HepG2 (cell line): ENCODE results near the gene CYP27A1. TPM values are rescaled to one million over a fixed set of nuclear protein-coding genes. Genes with fewer than 3 reads are reported as not detected.

Experiments used
- ATM ChIP-seq: fragments of 450-650 bp; IDR thresholded peaks from 2 replicates; pipeline ENCODE4 v1.7.1; 2017; ENCODE audit warnings: mild to moderate bottlenecking, borderline replicate concordance
- CBFB ChIP-seq: sonication (generic); formaldehyde crosslinking; IDR thresholded peaks from 2 replicates; pipeline ENCODE4 v1.4.0; 2020; ENCODE audit warnings: missing genetic modification reagents
- DNMT3B ChIP-seq: conservative IDR thresholded peaks from 2 replicates; pipeline ENCODE4 v1.6.1; 2016; ENCODE audit warnings: missing biosample characterization, control low read depth
- E2F2 ChIP-seq: sonication (generic); formaldehyde crosslinking; IDR thresholded peaks from 2 replicates; pipeline ENCODE4 v1.4.0; 2020; ENCODE audit warnings: missing genetic modification reagents, borderline replicate concordance
- GLMP ChIP-seq: sonication (generic); formaldehyde crosslinking; IDR thresholded peaks from 2 replicates; pipeline ENCODE4 v1.9.0; 2021; ENCODE audit warnings: missing genetic modification reagents, mild to moderate bottlenecking, borderline replicate concordance
- GPN1 ChIP-seq: sonication (generic); formaldehyde crosslinking; IDR thresholded peaks from 2 replicates; pipeline ENCODE4 v1.5.1; 2020; ENCODE audit warnings: missing genetic modification reagents, borderline replicate concordance
- IRF1 ChIP-seq: sonication (generic); formaldehyde crosslinking; IDR thresholded peaks from 2 replicates; pipeline ENCODE4 v1.4.0; 2020; ENCODE audit warnings: low read depth, mild to moderate bottlenecking, missing genetic modification reagents
- IRF9 ChIP-seq: sonication (generic); formaldehyde crosslinking; IDR thresholded peaks from 2 replicates; pipeline ENCODE4 v1.8.0; 2022; ENCODE audit warnings: missing genetic modification reagents, mild to moderate bottlenecking, borderline replicate concordance
- MTA3 ChIP-seq: sonication (generic); formaldehyde crosslinking; IDR thresholded peaks from 2 replicates; pipeline ENCODE4 v1.4.0; 2020; ENCODE audit warnings: missing genetic modification reagents
- NCOR1 ChIP-seq: fragments of 200-600 bp; sonication (generic); IDR thresholded peaks from 2 replicates; pipeline ENCODE4 v1.7.0; 2017; ENCODE audit warnings: antibody characterized with exemption, low read length, borderline replicate concordance
- NR0B2 ChIP-seq: sonication (generic); formaldehyde crosslinking; IDR thresholded peaks from 2 replicates; pipeline ENCODE4 v1.4.0; 2020; ENCODE audit warnings: mild to moderate bottlenecking, missing genetic modification reagents
- PLRG1 ChIP-seq: fragments of 450-650 bp; conservative IDR thresholded peaks from 2 replicates; pipeline ENCODE4 v1.6.1; 2016
- RFX3 ChIP-seq: IDR thresholded peaks from 2 replicates; pipeline ENCODE4 v1.6.1; 2016; ENCODE audit warnings: missing biosample characterization, missing genetic modification reagents
- SPEN ChIP-seq: sonication (generic); formaldehyde crosslinking; IDR thresholded peaks from 2 replicates; pipeline ENCODE4 v1.5.1; 2020; ENCODE audit warnings: low read depth, mild to moderate bottlenecking, missing genetic modification reagents
- SRY ChIP-seq: sonication (generic); formaldehyde crosslinking; IDR thresholded peaks from 2 replicates; pipeline ENCODE4 v1.8.0; 2022; ENCODE audit warnings: mild to moderate bottlenecking, missing genetic modification reagents
- TBP ChIP-seq: sonication (generic); formaldehyde crosslinking; IDR thresholded peaks from 2 replicates; pipeline ENCODE4 v1.5.0; 2020; ENCODE audit warnings: missing genetic modification reagents
- ZBTB21 ChIP-seq: sonication (generic); formaldehyde crosslinking; IDR thresholded peaks from 2 replicates; pipeline ENCODE4 v1.4.0; 2020; ENCODE audit warnings: missing genetic modification reagents
- ZEB1 ChIP-seq: IDR thresholded peaks from 2 replicates; pipeline ENCODE4 v1.6.1; 2012; ENCODE audit warnings: mild to moderate bottlenecking, low read depth, inconsistent platforms; ENCODE audit not compliant: insufficient replicate concordance
- ZNF251 ChIP-seq: sonication (generic); formaldehyde crosslinking; IDR thresholded peaks from 2 replicates; pipeline ENCODE4 v1.9.0; 2021; ENCODE audit warnings: mild to moderate bottlenecking, missing genetic modification reagents
- ZNF274 ChIP-seq: sonication (generic); formaldehyde crosslinking; IDR thresholded peaks from 2 replicates; pipeline ENCODE4 v1.5.1; 2020; ENCODE audit warnings: mild to moderate bottlenecking, missing genetic modification reagents
- ZNF362 ChIP-seq: sonication (generic); formaldehyde crosslinking; IDR thresholded peaks from 2 replicates; pipeline ENCODE4 v1.4.0; 2020; ENCODE audit warnings: missing genetic modification reagents, mild to moderate bottlenecking, borderline replicate concordance
- ZNF432 ChIP-seq: sonication (generic); formaldehyde crosslinking; IDR thresholded peaks from 2 replicates; pipeline ENCODE4 v1.5.0; 2020; ENCODE audit warnings: missing genetic modification reagents, mild to moderate bottlenecking, borderline replicate concordance
- ZNF546 ChIP-seq: sonication (generic); formaldehyde crosslinking; conservative IDR thresholded peaks from 2 replicates; pipeline ENCODE4 v1.8.1; 2023; ENCODE audit warnings: mild to moderate bottlenecking, missing genetic modification reagents
- ZNF768 ChIP-seq: sonication (generic); formaldehyde crosslinking; IDR thresholded peaks from 2 replicates; pipeline ENCODE4 v1.4.0; 2020; ENCODE audit warnings: missing genetic modification reagents
- polyA plus RNA-seq, 8 experiments: library from polyadenylated mRNA; depleted of rRNA in 3 of 8; stranded (reverse) in 7 of 8; unstranded in 1 of 8; fragments of >200 nt; fragmentation: Illumina TruSeq in 4 of 8; extraction: Trizol in 4 of 8; gene quantifications; 2 replicates each; pipeline versions ENCODE4 v1.2.1 to v1.2.3, GENCODE V29; 2011 to 2016; ENCODE audit warnings: low read depth in 4 of 8, missing spikeins in 1 of 8, mixed read lengths in 1 of 8; ENCODE audit not compliant: insufficient read depth in 1 of 8
- total RNA-seq, 5 experiments: library from RNA; depleted of rRNA; stranded (reverse); fragments of >200 nt; fragmentation: Illumina TruSeq; extraction: Trizol; gene quantifications; 2 replicates each; pipeline ENCODE4 v1.2.3, GENCODE V29; 2016; ENCODE audit warnings: low read depth in 1 of 5

Gene CYP27A1
- total and polyA plus RNA-seq, 2 of the 13 experiments (the other 11 are each of a cell fraction or from before 2014, with no cell fraction given) = 157 to 266 TPM

- 0 out of 2 replicates have a peak, but pooled peaks have one; percentile 68 for TF ChIP-seq ZNF546
- no peak for TF ChIP-seq GLMP (CRISPR knock-in tag)
- no peak for TF ChIP-seq TBP
- peak; percentile 82; the same call in 1 of the 2 replicates for TF ChIP-seq ZNF362 (CRISPR knock-in tag)
- no peak for TF ChIP-seq MTA3 (CRISPR knock-in tag)
- peak; percentile 43; the same call in 1 of the 2 replicates for TF ChIP-seq SRY (CRISPR knock-in tag)
- TF ChIP-seq RFX3 (CRISPR knock-in tag) = peak; percentile 27; the same call in 1 of the 2 replicates
- TF ChIP-seq NR0B2 (CRISPR knock-in tag) = no peak
- TF ChIP-seq ATM = no peak
- no peak for TF ChIP-seq PLRG1
- no peak for TF ChIP-seq ZNF251 (CRISPR knock-in tag)
- TF ChIP-seq CBFB (CRISPR knock-in tag) = peak; percentile 85
- no peak for TF ChIP-seq GPN1 (CRISPR knock-in tag)
- TF ChIP-seq ZEB1 = peak; percentile 91
- peak; percentile 80; the same call in 1 of the 2 replicates for TF ChIP-seq SPEN
- TF ChIP-seq DNMT3B (CRISPR knock-in tag) = peak; percentile 51; the same call in 1 of the 2 replicates
- no peak for TF ChIP-seq ZNF768
- TF ChIP-seq ZNF432 (CRISPR knock-in tag) = no peak
- no peak for TF ChIP-seq IRF1 (CRISPR knock-in tag)
- peak; percentile 74 for TF ChIP-seq IRF9
- peak; percentile 92 for TF ChIP-seq E2F2 (CRISPR knock-in tag)
- peak; percentile 51; the same call in 1 of the 2 replicates for TF ChIP-seq ZNF274 (CRISPR knock-in tag)
- TF ChIP-seq NCOR1 = peak; percentile 100
- no peak for TF ChIP-seq ZBTB21
Measured at GRCh38 chr2:218755567-218756404, 26.2 kb upstream of the CYP27A1 start (continued).
